HFF-Myc (cell line): ENCODE data around the gene S100A9.

Experiments used
- DNase-seq: peaks from one replicate; pipeline ENCODE4 v3.0.0-alpha.2; 2011; ENCODE audit warnings: low read depth; ENCODE audit errors: extremely low read depth
- H3K4me3 ChIP-seq: replicated peaks from 2 replicates; pipeline ENCODE4 v1.5.1; 2011; ENCODE audit warnings: low read depth, mild to moderate bottlenecking, control low read depth, low read length
- TF ChIP-seq, protein P1 (sequence below): IDR thresholded peaks from 2 replicates; pipeline ENCODE4 v1.5.1; 2012; ENCODE audit warnings: mild to moderate bottlenecking, low read depth, low read length, control low read depth; ENCODE audit errors: missing control alignments

S100A9 gene

DNA sequence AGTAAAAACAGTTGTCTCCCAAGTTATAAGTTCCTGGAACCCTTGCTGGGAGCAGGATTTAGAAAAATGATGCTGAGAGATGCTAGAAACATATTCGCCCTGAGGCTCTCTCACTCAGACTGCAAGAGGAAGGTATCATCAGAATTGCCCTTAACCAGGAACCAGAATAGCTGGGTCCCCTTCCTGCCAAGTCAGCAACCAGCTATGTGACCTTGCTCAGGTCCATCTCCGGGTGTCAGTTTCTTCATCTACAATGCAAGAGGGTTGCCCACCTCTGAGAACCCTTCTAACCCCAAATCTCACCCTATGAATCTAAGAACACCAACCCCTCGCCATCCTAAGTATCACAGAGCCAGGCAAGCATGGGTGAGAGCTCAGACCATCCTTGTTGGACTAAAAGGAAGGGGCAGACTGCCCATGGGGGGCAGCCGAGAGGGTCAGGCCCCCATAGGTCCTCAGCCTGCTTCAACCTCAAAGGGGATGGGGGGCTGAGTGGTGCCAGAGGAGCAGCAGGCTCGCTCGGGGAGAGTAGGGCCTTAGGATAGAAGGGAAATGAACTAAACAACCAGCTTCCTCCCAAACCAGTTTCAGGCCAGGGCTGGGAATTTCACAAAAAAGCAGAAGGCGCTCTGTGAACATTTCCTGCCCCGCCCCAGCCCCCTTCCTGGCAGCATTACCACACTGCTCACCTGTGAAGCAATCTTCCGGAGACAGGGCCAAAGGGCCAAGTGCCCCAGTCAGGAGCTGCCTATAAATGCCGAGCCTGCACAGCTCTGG is 390 bp upstream of the S100A9 start:
- H3K4me3 ChIP-seq, result no peak overlapping the region
- DNase-seq, result no peak
- TF ChIP-seq, protein P1, sequence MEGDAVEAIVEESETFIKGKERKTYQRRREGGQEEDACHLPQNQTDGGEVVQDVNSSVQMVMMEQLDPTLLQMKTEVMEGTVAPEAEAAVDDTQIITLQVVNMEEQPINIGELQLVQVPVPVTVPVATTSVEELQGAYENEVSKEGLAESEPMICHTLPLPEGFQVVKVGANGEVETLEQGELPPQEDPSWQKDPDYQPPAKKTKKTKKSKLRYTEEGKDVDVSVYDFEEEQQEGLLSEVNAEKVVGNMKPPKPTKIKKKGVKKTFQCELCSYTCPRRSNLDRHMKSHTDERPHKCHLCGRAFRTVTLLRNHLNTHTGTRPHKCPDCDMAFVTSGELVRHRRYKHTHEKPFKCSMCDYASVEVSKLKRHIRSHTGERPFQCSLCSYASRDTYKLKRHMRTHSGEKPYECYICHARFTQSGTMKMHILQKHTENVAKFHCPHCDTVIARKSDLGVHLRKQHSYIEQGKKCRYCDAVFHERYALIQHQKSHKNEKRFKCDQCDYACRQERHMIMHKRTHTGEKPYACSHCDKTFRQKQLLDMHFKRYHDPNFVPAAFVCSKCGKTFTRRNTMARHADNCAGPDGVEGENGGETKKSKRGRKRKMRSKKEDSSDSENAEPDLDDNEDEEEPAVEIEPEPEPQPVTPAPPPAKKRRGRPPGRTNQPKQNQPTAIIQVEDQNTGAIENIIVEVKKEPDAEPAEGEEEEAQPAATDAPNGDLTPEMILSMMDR, result no peak

DNA sequence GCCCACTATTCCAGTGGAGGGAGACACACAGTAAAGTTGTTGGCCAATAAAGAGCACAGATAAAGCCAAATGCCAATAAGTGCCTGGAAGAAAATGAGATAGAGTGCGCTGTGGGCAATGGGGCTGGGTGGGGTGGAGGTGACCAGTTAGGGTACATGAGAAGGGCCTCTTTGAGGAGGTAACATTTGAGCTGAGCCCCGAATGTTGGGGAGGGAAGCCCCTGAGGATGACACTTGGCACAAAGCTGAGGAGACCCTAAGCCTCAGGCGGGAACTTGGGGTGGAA is 979 bp downstream of the S100A9 start:
- no peak overlapping the region for H3K4me3 ChIP-seq
- DNase-seq, result no peak
- TF ChIP-seq, protein P1, result no peak

DNA sequence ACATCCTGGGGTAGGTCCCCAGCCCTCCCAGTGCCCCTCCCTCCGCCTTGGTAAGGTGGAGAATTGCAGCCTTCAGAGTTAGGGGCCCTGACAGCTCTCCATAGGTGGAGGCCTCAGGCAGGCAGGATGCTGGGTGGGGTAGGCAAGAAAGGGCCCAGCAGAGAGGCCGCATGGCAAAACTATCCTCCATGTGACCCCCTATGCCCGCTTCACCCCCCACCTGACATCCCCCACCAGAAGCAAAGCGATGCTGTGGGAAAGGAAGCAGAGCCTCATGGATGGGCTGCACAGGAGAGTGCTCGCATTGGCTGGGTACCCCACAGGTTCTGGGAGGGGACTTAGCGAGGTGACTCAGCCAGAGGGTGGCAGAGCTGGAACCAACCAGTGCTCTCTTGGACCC is 1.6 kb downstream of the S100A9 start:
- no peak for DNase-seq
- no peak overlapping the region for H3K4me3 ChIP-seq
- TF ChIP-seq, protein P1, result no peak

DNA sequence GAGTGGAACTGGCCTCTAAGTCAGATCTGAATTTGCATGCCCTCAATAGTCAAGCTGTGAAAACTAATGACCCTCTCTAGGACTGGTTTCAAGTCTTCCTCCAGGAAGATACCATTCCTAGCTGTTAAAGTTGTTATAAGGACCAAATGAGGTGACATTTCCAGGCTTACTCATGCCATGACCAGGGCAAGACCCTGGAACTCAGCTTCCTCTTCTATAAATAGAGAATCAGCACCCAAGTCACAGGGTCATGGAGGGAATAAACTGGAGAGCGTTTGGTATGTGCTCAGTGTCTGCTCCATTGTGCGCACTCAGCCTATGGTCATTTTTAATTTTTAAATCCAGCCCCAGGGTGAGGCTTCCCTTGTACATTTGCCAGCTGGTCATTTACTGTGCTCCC is 2.5 kb downstream of the S100A9 start:
- TF ChIP-seq, protein P1, result no peak
- no peak for DNase-seq
- no peak overlapping the region for H3K4me3 ChIP-seq

DNA sequence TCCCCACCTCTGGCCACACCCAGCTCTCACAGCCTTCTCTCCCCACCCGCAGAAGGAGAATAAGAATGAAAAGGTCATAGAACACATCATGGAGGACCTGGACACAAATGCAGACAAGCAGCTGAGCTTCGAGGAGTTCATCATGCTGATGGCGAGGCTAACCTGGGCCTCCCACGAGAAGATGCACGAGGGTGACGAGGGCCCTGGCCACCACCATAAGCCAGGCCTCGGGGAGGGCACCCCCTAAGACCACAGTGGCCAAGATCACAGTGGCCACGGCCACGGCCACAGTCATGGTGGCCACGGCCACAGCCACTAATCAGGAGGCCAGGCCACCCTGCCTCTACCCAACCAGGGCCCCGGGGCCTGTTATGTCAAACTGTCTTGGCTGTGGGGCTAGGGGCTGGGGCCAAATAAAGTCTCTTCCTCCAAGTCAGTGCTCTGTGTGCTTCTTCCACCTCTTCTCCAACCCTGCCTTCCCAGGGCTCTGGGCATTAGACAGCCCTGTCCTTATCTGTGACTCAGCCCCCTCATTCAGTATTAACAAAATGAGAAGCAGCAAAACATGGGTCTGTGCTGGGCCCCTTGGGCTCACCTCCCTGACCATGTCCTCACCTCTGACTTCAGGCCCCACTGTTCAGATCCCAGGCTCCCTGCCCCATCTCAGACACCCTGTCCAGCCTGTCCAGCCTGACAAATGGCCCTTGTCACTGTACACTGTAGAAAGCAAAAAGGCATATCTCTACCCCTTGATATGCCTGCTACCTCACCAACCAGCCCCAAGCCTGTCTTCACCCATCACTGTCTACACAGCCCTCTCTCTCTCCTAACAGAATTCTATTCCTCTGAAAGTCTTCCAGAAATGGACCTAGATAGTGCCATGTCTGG is 3.2 kb downstream of the S100A9 start:
- no peak for DNase-seq
- TF ChIP-seq, protein P1, result no peak

DNA sequence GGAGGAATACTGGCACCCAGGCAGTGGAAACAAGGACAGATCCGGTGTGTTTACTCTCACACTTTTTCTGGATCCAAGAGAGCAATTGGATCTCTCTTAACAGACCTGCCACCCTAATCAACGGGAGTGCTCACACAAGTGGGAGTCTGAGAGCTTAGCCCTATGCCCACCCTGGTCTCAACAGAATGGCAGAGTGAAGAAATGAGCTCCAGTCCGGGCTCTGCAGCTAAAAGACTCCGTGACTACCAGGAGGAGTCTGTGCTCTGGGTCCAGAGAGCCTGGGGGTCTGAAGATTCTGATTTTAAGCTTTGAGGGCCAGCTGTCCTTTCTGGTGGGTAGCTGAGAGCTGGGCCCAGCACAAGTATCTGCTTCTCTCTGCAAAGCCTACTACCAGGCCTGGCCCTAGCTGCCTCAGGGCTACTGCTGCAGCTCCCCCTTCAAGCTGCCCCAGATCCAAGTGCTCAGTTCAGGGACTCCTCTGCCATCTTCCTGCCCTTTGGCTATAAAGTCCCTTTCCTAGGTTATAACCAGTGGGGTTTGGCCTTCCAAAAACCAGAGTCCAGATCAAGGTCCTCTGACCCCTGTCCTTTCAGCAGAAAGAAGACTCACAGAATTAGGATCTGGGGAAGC is 3.9 kb downstream of the S100A9 start:
- no peak overlapping the region for H3K4me3 ChIP-seq
- TF ChIP-seq, protein P1, result no peak
- DNase-seq, result no peak

More for the DNA sequence above, 3.2 kb downstream of the S100A9 start:
- no peak overlapping the region for H3K4me3 ChIP-seq
